Measurements from ENCODE around the gene LGALS3. TPM values are rescaled to one million over a fixed set of nuclear protein-coding genes. Genes with fewer than 3 reads are reported as not detected.

Gene LGALS3
- polyA plus RNA-seq, 1 donor (not counting 4 experiments of a cell fraction or from before 2014, with no cell fraction given) = 193 TPM

DNA sequence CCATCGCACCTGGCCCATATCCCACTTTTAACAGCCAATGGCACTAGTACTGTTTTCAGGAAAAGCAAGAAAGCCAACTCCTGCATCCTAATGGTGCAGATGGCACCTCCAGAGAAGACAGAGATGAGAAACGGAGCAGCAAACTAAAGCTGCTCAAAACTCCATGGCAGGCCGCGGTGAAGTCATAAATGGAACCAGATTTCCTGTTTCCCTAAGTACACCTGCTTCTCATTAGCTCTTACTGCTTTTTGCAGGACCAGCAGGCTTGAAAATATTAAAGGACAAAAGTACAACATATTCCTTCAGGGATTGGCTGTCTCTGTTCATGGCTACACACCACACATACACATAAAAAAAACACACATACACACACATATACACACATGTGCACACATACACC is 36.7 kb upstream of the LGALS3 start:
- FAIRE-seq (no peak), DNase-seq (ENCODE audit: low read depth, low spot score) (no peak)
- no peak overlapping the region for H3K4me2 ChIP-seq (ENCODE audit: control insufficient read depth, extremely low read depth, insufficient read depth, low read depth, low read length)
- H3K9ac ChIP-seq (ENCODE audit: control insufficient read depth, extremely low read depth, insufficient read depth, low read length) = no peak overlapping the region
- no peak overlapping the region for H2AFZ ChIP-seq (ENCODE audit: control insufficient read depth, low read length)
- no peaks in the 10 kb centered on the region for H3K9me1 ChIP-seq (ENCODE audit: control insufficient read depth, extremely low read depth, insufficient read depth, low read length)
- no peak overlapping the region for H3K4me3 ChIP-seq (ENCODE audit: control insufficient read depth in 2 of 3, extremely low read depth in 1 of 3, insufficient read depth in 2 of 3, low read depth in 1 of 3, low read length in 3 of 3)
- H4K20me1 ChIP-seq (ENCODE audit: control insufficient read depth, extremely low read depth, insufficient read depth, low read length) = no peaks in the 10 kb centered on the region
- no peaks in the 10 kb centered on the region for H3K79me2 ChIP-seq (ENCODE audit: control insufficient read depth, insufficient read depth, low read length)
- TF ChIP-seq, protein P1, sequence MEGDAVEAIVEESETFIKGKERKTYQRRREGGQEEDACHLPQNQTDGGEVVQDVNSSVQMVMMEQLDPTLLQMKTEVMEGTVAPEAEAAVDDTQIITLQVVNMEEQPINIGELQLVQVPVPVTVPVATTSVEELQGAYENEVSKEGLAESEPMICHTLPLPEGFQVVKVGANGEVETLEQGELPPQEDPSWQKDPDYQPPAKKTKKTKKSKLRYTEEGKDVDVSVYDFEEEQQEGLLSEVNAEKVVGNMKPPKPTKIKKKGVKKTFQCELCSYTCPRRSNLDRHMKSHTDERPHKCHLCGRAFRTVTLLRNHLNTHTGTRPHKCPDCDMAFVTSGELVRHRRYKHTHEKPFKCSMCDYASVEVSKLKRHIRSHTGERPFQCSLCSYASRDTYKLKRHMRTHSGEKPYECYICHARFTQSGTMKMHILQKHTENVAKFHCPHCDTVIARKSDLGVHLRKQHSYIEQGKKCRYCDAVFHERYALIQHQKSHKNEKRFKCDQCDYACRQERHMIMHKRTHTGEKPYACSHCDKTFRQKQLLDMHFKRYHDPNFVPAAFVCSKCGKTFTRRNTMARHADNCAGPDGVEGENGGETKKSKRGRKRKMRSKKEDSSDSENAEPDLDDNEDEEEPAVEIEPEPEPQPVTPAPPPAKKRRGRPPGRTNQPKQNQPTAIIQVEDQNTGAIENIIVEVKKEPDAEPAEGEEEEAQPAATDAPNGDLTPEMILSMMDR (optimal IDR thresholded peaks at IDR 0.05 in 1 of 3, IDR thresholded peaks at IDR 0.05 in 1 of 3, conservative IDR thresholded peaks at IDR 0.05 in 1 of 3; ENCODE audit: extremely low read depth in 1 of 3, insufficient read depth in 2 of 3, low read length in 3 of 3) = no peak
- TF ChIP-seq EZH2 (IDR thresholded peaks at IDR 0.05; ENCODE audit: low read length) = no peak
- dilution Hi-C loops (cut with MboI; ENCODE audit: extremely low pct_ligation_motif_present, low sequenced_read_pairs) = no loop called here
- H3K27ac ChIP-seq (ENCODE audit: control insufficient read depth, insufficient read depth, low read length) = no peak overlapping the region
- H3K27me3 ChIP-seq (ENCODE audit: control insufficient read depth, extremely low read depth, insufficient read depth, low read length) = no peaks in the 10 kb centered on the region
- H3K4me1 ChIP-seq (ENCODE audit: control insufficient read depth, extremely low read depth, insufficient read depth, low read length) = peaks cover 21% of the 10 kb centered on the region
- no peaks in the 10 kb centered on the region for H3K9me3 ChIP-seq (ENCODE audit: control insufficient read depth, low read depth, low read length)
- H3K36me3 ChIP-seq (ENCODE audit: control insufficient read depth in 2 of 2, extremely low read depth in 1 of 2, insufficient read depth in 2 of 2, low read length in 2 of 2) = no peaks in the 10 kb centered on the region

DNA sequence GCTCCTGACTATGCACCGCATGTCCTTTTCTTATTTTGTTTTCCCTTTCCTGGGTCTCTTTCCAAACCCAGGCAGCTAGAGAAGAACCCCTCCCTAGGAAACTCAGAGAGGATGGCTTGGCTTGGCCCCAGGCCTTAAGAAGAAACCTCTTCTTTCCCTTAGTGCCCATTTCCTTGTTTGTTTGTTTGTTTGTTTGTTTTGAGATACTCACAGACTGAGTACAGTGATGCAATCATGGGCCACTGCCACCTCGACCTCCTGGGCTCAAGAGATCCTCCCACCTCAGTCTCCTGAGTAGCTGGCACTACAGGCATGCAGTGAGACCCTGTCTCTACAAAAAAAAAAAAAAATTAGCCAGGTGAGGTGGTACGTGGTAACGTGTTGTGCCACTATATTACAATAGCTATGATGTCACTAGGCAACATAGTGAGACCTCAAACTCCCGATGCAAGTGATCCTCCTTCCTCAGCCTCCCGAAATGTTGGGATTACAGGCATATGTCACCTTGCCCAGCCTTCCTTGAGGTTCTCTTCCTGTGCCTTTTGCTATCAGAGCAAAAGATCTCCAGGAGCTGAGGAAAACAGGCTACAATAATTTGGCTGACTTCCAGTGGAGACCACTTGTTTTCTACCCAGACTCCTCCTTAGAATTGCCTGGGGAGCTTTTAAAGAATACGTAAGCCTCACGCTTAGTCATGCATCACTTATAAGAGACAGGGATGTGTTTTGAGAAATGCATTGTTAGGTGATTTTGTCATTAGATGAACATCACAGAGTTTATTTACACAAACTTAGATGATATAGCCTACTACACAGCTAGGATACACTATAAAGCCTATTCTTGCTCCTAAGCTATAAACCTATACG is 34.5 kb upstream of the LGALS3 start:
- no peak for TF ChIP-seq EZH2 (IDR thresholded peaks at IDR 0.05; ENCODE audit: low read length)
- TF ChIP-seq, protein P1 (optimal IDR thresholded peaks at IDR 0.05 in 1 of 3, IDR thresholded peaks at IDR 0.05 in 1 of 3, conservative IDR thresholded peaks at IDR 0.05 in 1 of 3; ENCODE audit: extremely low read depth in 1 of 3, insufficient read depth in 2 of 3, low read length in 3 of 3) = no peak
- Histone ChIP-seq H3K27me3 (ENCODE audit: control insufficient read depth, extremely low read depth, insufficient read depth, low read length) (no peaks in the 10 kb centered on the region), H2AFZ (ENCODE audit: control insufficient read depth, low read length) (no peak overlapping the region), H3K4me1 (ENCODE audit: control insufficient read depth, extremely low read depth, insufficient read depth, low read length) (peaks cover 19% of the 10 kb centered on the region), H3K9me3 (ENCODE audit: control insufficient read depth, low read depth, low read length) (no peaks in the 10 kb centered on the region), H3K27ac (ENCODE audit: control insufficient read depth, insufficient read depth, low read length) (no peak overlapping the region), H3K79me2 (ENCODE audit: control insufficient read depth, insufficient read depth, low read length) (no peaks in the 10 kb centered on the region), H3K36me3 (ENCODE audit: control insufficient read depth in 2 of 2, extremely low read depth in 1 of 2, insufficient read depth in 2 of 2, low read length in 2 of 2) (no peaks in the 10 kb centered on the region), H4K20me1 (ENCODE audit: control insufficient read depth, extremely low read depth, insufficient read depth, low read length) (no peaks in the 10 kb centered on the region), H3K9me1 (ENCODE audit: control insufficient read depth, extremely low read depth, insufficient read depth, low read length) (no peaks in the 10 kb centered on the region), H3K9ac (ENCODE audit: control insufficient read depth, extremely low read depth, insufficient read depth, low read length) (no peak overlapping the region), H3K4me3 (ENCODE audit: control insufficient read depth in 2 of 3, extremely low read depth in 1 of 3, insufficient read depth in 2 of 3, low read depth in 1 of 3, low read length in 3 of 3) (no peak overlapping the region), H3K4me2 (ENCODE audit: control insufficient read depth, extremely low read depth, insufficient read depth, low read depth, low read length) (peak overlapping the region; percentile 25)
- DNase-seq (ENCODE audit: low read depth, low spot score) (no peak), FAIRE-seq (no peak)
- dilution Hi-C loops (cut with MboI; ENCODE audit: extremely low pct_ligation_motif_present, low sequenced_read_pairs) = no loop called here

Measured in keratinocyte (primary cell).